Dedifferentiated amniotic fluid mesenchymal stem cell (primary cell): Measurements from ENCODE around the gene TRAF4.
"Not testable (repeated sequence)": the region's sequence is repeated elsewhere in the genome, so short reads cannot be mapped to it uniquely, and the experiment has no call there.

Experiments used
- DNase-seq: peaks from one replicate; pipeline ENCODE4 v3.0.0-alpha.2; 2016; ENCODE audit errors: extremely low spot score

Gene TRAF4

DNA sequence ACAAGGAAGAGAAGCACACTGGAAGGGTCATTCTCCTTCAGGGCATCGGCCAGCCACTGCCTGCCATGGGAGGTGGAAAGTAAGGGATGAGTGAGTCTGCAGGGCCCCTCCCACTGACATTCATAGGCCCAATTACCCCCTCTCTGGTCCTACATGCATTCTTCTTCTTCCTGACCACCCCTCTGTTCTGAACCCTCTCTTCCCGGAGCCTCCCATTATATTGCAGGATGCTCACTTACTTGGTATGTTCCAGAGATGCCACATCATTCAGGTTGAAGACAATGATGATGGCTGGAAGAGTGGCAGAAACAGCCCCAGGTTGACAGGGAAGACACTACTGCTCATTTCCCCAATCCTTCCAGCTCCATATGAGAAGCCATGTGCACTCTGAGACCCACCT is 28.6 kb upstream of the TRAF4 start:
- DNase-seq = no peak

DNA sequence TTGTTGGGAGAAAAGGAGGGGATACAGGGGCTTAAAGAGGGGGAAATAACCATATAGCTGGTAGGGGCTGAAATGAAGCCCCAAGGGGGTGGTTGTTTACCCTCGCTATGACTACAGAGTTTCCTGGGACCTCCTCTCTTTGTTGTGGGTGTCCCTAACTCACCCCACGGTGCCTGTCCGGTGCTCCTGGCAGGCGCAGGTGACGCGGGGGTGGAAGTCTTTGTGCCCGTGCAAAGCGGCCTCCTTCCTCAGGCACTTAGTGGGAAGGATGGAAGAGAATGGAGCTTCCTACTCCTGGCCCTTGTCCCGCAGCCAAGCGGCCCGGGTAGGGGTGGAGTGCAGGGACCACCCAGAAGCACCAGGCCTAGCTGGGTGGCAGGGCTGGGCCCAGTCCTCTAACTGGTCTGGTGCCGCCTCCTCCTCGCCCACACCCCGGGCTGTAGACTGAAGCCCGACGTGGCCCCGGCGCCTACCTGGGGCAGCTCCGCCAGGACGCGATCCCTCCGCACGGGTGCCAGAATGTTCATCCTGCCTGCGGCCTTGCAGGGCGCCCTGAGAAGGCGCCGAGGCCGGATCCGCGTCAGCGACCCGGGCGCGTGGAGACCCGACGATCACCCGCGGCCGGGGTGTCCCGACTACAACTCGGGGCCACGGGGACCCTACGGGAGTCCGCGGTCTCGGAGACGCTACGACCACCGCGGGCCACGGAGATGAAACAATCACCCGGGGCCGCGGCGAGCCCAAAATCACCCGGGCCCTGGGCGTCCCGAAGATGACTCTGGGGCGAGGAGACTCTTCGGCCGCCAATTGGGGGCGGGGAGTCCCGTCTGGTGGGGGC is 26.9 kb upstream of the TRAF4 start:
- DNase-seq = no peak

GRCh38 chr17:28717578-28718332 is 26.1 kb upstream of the TRAF4 start, which contains the start of gene RAB34:
TSS of gene RAB34 (minus strand) at chr17:28717868. CDS start at chr17:28717266, 602 bp downstream.
- peak; percentile 88 for DNase-seq

DNA sequence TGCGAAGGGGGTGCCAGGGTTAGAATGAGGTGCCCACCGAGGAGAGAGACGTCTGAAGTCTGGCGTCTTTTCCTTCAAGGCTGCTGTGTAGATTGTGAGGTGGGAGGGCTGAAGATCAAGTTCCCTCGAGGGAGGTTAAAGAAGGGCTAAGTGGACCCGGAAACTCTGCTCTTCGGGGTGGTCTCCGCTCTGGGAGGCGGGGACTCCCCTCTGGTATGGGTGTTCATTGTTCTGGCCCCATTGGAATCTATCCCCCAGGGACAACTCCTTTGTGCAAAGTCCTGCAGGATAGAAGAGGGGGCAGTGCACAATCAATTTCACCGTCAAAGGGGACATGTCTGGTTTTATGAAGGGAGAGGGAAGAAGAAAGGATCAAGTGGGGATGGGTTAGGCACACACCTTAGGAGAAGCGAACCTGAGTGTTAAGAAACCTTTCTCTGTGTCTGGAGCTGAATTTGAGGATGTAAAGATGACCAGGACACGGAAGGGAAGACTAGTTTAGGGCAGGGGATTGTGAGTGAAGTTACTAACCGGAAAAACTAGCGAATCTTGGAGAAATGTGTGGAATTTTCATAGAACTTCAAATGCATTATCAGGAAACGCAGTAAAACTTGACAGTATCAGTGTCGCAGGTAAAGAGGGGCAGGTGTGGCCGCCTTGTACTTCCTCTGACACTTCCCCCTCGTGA is 25.3 kb upstream of the TRAF4 start:
- no peak for DNase-seq

DNA sequence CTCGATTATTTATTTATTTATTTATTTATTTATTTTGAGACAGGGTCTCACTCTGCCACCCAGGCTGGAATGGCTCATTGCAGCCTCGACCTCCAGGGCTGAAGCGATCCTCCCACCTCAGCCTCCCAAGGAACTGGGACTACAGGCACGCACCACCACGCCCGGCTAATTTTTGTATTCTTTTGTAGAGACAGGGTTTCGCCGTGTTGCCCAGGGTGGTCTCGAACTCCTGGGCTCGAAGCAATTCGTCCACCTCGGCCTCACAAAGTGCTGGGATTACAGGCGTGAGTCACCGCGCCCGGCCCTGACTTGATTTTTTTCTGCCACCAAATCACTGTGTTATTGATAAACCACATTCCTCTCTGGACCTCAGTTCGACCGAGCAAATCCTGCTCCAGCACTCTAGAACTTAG is 24.8 kb upstream of the TRAF4 start:
- no peak for DNase-seq

DNA sequence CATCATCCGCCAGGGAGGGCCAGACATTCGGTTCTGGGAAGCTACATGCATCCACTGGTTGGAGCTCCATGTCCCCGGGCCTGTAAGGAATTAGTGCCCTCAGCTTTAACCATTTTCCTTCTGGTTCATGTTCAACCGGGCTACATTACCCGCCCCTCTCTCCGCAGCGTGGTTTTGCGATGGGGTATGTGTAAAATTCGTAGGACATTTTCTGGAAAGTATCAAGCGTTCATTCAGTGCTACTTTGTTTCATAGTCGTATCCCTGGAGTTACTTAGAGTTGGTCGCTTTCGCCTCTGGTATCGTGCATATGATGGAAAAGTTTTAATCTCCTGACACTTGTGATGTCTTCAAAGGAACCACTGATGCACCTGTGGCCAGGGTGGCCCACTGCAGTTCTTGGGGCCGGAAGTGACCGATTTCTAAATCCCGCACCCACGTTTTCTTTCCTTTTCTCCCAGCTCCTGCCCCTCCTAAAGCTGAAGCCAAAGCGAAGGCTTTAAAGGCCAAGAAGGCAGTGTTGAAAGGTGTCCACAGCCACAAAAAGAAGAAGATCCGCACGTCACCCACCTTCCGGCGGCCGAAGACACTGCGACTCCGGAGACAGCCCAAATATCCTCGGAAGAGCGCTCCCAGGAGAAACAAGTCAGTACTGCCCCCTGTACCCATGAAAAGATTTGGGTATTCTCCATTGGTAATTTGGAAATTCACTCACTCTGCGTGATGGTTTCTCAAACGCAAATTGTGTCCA is 23.4 kb upstream of the TRAF4 start:
- no peak for DNase-seq

GRCh38 chr17:28720997-28721329 is 22.8 kb upstream of the TRAF4 start:
- not testable (repeated sequence) for DNase-seq

DNA sequence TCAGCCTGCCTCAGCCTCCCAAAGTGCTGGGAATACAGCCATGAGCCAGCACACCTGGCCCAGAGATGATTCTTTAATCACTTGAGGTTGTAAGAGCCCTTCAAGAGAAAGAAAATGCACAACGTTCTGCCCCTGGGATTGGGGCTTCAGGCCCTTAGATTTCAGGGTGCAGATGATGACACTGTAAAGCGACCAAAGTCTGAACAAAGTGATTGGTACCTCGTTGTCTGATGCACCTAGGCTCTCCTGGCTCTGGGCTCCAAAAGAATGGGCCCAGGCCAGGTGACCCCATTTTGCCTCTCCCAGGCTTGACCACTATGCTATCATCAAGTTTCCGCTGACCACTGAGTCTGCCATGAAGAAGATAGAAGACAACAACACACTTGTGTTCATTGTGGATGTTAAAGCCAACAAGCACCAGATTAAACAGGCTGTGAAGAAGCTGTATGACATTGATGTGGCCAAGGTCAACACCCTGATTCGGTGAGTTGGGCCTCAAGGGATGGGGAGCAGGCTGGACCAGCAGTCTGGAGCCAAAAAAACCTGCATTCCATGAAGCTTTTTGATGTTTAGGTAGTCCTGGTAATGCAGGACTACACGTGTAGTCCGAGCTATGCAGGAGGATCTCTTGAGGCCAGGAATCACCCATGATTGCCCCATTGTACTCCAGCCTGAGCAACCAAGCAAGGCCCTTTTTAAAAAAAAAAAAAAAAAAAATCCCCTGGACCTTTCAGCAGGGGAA is 21.2 kb upstream of the TRAF4 start:
- DNase-seq = no peak

- no peak for DNase-seq
Measured at GRCh38 chr17:28723159-28723835, 20.5 kb upstream of the TRAF4 start.

DNA sequence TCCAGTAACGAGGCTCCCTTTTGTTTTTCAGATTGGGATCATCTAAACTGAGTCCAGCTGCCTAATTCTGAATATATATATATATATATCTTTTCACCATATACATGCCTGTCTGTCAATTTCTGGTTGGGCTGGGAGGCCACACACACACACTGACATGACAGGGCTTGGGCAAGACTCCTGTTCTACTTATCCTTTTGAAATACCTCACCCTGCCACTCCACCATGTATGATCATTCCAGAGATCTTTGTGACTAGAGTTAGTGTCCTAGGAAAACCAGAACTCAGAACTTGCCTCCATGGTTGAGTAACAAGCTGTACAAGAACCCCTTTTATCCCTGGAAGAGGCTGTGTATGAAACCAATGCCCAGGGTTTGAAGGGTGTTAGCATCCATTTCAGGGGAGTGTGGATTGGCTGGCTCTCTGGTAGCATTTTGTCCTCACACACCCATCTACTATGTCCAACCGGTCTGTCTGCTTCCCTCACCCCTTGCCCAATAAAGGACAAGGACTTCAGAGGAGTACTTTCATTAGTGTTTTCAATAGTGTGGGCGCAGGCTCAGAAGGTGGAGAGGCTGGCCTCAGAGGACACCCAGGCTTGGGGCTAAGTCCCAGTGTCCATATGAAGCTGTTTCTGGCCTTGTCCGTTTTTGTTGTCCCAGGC is 19.8 kb upstream of the TRAF4 start:
- not testable (repeated sequence) for DNase-seq

DNA sequence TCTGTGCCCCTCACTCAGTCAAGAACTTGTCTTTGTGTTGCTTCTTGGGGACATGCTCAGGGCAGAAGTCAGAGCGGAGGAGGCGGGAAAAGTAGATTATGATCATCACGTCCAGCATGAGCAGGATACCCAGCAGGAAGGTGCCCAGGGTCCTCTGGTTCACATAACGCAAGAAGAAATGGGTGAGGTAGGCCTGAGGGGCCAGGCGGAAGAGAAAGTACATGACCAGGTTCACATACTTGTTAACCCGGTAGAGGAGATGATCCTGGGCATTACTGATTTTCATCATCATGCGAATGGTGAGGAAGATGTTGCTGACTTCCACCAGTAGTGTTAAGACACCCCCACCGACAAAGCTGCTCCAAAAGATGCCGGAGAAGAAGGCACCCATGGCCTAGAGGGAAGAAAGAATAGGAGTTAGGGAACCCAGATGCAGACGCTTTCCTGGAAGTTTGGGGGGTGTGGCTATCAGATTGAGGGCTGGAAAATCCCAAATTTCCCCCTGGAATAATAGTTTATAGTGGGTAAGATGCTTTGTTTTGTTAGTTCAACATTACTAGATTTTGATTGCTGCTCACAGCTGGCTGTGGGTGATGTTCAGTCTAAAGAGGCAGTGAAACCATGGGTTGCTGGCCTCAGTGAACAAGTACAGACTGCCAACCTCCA is 19.2 kb upstream of the TRAF4 start:
- DNase-seq = no peak

DNA sequence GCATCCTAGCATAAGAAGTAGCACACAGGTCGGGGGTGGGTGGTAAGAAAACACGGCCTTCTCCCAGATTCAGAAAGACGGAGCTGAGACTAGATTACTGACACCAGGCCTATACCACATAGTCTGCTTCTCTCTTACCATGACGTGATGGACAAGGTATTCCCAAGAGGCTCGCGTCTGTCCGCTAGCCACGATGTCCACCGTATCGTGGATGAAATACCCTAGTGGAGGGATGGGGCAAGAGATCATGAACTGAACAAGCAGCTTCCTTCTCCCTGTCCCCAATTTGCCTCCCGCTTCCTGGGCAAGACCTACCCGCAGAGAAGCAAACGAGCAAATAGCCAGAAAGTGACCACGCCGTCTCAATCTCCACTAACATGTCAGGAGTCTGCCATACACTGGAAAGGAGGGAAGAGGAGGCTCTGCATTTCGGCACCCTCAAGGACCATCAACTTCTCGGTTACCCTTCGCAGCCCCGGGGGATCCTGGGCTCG is 18.6 kb upstream of the TRAF4 start:
- DNase-seq = no peak

- peak; percentile 45 for DNase-seq
Measured at GRCh38 chr17:28725660-28726225, 18.1 kb upstream of the TRAF4 start.

DNA sequence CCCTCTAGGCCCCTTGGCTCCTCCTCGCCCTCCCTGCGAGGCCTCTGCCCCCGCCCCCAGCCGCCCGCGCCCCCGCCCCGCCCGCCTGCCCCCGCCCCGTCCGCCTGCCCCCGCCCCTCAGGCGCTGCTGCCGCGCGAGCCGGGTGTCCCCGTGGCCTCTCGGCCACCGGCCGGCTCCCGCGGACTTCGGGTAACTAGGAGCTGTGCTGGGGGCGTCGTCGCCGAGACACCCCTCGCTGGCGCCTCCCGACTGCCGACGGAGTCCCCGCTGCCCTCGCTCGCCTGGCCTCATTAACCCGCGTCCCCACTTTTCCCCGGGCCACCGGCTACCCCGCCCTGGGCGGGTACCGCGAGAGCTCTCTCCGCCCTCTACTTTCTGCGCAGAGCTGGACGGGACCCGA is 17.6 kb upstream of the TRAF4 start, which contains the start of gene TLCD1:
Gene TLCD1 (minus strand): TSS at position 8 of the 401 bp plus-strand sequence. CDS start 136 bp downstream, outside the sequence.
- DNase-seq = no peak

DNA sequence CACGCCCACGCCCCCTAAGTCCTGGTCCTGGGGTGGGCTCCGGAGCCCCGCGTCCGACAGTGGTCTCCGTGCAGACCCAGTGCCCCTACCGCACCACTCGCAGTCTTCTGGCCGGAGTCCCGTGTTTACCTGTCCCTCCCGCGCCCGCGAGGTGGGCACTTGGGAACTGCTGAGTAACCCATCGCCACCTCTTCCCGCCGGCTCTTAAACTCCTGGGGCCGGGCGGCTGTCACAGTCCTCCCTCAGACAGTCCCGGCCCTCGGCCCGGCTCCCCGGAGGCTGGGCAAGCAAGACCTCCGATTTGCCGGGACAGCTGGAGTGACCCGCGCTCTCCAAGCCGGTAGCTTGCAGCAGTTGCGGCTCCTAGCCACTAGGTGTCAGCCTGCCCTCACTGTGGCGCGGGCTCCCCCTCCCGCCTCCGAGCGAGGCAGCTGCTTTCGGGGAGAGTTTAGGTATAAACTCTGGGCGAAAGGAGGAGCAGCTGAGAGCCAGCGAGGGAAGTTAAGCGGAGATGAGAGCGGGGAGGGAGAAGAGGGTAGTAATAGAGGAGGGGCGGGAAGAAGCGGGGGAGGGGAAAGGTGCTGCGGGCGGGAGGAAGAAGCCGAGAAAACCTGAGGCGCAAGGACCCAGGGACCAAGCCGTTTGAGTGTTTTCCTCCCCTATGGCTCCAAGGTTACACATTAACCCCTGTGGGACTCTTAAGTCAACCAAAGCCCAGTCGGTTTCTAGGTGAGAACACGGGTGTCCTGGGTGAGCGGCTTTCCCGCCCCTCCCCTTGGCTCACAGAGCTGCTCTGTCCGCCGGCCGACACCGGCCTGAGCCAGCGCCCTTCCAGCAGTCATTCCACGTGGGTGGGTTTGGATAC is 17.0 kb upstream of the TRAF4 start:
- peak; percentile 90 for DNase-seq

DNA sequence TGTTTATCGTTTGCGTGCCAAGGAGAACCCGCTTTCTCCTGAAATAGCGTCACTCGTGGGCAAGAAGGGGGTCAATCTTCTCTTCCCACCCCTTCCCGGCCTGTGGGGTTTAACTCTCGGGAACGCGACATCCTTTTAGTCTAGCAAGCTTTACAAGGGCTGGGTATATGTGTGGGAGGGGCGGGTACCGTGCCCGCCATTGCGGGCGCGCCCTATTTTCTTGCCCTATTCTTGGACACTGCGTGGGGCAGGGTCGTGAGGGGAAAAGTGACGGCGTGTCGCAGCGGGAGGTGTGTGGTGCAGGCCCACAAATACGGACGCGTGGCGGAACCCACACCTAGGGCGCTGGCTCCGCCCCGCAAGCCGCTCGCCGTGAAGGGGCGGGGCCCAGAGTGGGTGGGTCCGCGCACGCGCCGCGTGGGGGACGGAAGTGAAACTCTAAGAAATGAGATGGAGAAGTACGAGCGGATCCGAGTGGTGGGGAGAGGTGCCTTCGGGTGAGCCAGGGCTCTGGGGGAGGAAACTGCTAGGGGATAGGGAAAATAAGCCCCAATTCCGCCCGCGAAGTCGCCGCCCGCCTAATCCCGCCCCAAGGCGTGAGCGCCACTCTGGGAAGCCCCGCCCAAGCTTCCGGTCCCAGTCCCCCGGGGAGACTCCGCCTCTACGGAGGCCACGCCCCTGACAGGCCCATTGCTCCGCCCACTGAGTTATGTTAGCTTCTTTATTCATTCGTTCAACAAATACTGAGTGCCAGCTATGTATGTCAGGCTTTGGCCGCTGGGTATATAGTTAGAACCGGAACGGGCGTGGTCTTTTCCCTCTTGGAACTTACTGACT is 15.2 kb upstream of the TRAF4 start, which contains the start of gene NEK8:
Gene NEK8 (plus strand): TSS at position 425 of the 837 bp plus-strand sequence. CDS start 26 bp downstream, at position 451.
- DNase-seq = peak; percentile 98

- DNase-seq = no peak
Measured at GRCh38 chr17:28729950-28730330, 13.9 kb upstream of the TRAF4 start.
